T-cell (primary cell): ENCODE data around the gene PREX1. TPM values are rescaled to one million over a fixed set of nuclear protein-coding genes. Genes with fewer than 3 reads are reported as not detected.
A peak's percentile ranks its signal among the peaks of the same experiment; 100 is the strongest.
"Not testable (repeated sequence)": the region's sequence is repeated elsewhere in the genome, so short reads cannot be mapped to it uniquely, and the experiment has no call there.

ENCODE experiments used
- ATAC-seq, 4 experiments: fragments of 200-7000 bp in 3 of 4; fragments of 150-1000 bp in 1 of 4; cut with Tn5 transposase; replicated peaks in 1 of 4; 1 replicate in 3 of 4; 2 replicates in 1 of 4; pipeline ENCODE4 v1.10.0; 2021; ENCODE audit warnings: moderate library complexity in 3 of 4, mild to moderate bottlenecking in 2 of 4, moderate number of reproducible peaks in 1 of 4
- CTCF ChIA-PET, 2 donors: fragments of 300-600 bp; sonication (Branson Sonifier 250); formaldehyde crosslinking; loops; one replicate each; lab custom pipeline; 2022; ENCODE audit warnings: antibody characterized with exemption in 2 of 2; lab: Charles Lee
- POLR2A ChIA-PET, 2 donors: fragments of 300-600 bp; sonication (Branson Sonifier 250); formaldehyde crosslinking; loops; one replicate each; lab custom pipeline; 2022; ENCODE audit warnings: antibody characterized with exemption in 2 of 2; lab: Charles Lee
- DNase-seq, 35 experiments: peaks; one replicate each; pipeline versions ENCODE4 v3.0.0 to v3.0.0-alpha.2; 2013 to 2023
- H3K27ac ChIP-seq: one replicate; pipeline ENCODE4 v1.5.1; 2013; ENCODE audit warnings: low read length
- H3K27me3 ChIP-seq, 2 experiments: replicated peaks in 1 of 2; 1 replicate in 1 of 2; 2 replicates in 1 of 2; pipeline versions ENCODE4 v1.6.1 to v1.7.0; 2013; ENCODE audit warnings: low read length in 1 of 2, mixed read lengths in 1 of 2; ENCODE audit not compliant: control insufficient read depth in 2 of 2, insufficient read depth in 2 of 2; ENCODE audit errors: extremely low read depth in 1 of 2
- H3K36me3 ChIP-seq, 2 donors: 1 replicate in 1 of 2; 2 replicates in 1 of 2; pipeline versions ENCODE4 v1.6.1 to v1.7.0; 2013; ENCODE audit warnings: low read length in 1 of 2; ENCODE audit not compliant: control insufficient read depth in 2 of 2, insufficient read depth in 1 of 2; ENCODE audit errors: extremely low read depth in 1 of 2
- H3K4me1 ChIP-seq, 2 experiments: 1 replicate in 1 of 2; 2 replicates in 1 of 2; pipeline versions ENCODE4 v1.6.1 to v1.7.0; 2013; ENCODE audit warnings: low read length in 2 of 2, mixed read lengths in 1 of 2; ENCODE audit not compliant: insufficient read depth in 2 of 2, control insufficient read depth in 1 of 2; ENCODE audit errors: extremely low read depth in 1 of 2
- H3K4me3 ChIP-seq, 2 donors: 1 replicate in 1 of 2; 2 replicates in 1 of 2; pipeline versions ENCODE4 v1.5.1 to v1.7.0; 2013; ENCODE audit warnings: mild to moderate bottlenecking in 2 of 2, low read length in 1 of 2, moderate library complexity in 1 of 2; ENCODE audit not compliant: control insufficient read depth in 1 of 2; ENCODE audit errors: extremely low read depth in 1 of 2
- H3K9me3 ChIP-seq: 2 replicates; pipeline ENCODE4 v1.7.0; 2013
- H3K27ac Mint-ChIP-seq, 2 donors: one replicate each; pipeline ENCODE4 v1.8.0; 2020 to 2021; ENCODE audit warnings: mild to moderate bottlenecking in 2 of 2, mixed read lengths in 2 of 2
- H3K27me3 Mint-ChIP-seq, 2 donors: one replicate each; pipeline ENCODE4 v1.8.0; 2021 to 2022; ENCODE audit warnings: mixed read lengths in 2 of 2
- H3K36me3 Mint-ChIP-seq: one replicate; pipeline ENCODE4 v1.8.0; 2021; ENCODE audit warnings: mixed read lengths
- H3K4me1 Mint-ChIP-seq, 3 donors: one replicate each; pipeline ENCODE4 v1.8.0; 2020 to 2022; ENCODE audit warnings: mixed read lengths in 3 of 3, mild to moderate bottlenecking in 1 of 3
- H3K4me3 Mint-ChIP-seq, 3 donors: one replicate each; pipeline ENCODE4 v1.8.0; 2020 to 2022; ENCODE audit warnings: mild to moderate bottlenecking in 3 of 3, mixed read lengths in 3 of 3, moderate library complexity in 3 of 3
- H3K9me3 Mint-ChIP-seq, 3 donors: one replicate each; pipeline ENCODE4 v1.8.0; 2020 to 2022; ENCODE audit warnings: mixed read lengths in 3 of 3
- WGBS: methylation state at CpG from one replicate; pipeline ENCODE4 v1.1.5; 2013; ENCODE audit warnings: missing lambda C conversion rate; ENCODE audit not compliant: insufficient coverage; 5-methylcytosine and 5-hydroxymethylcytosine counted together
- total RNA-seq, 35 experiments: library from RNA in 6 of 35; stranded (reverse) in 6 of 35; fragments of 120-200 nt in 1 of 35; gene quantifications; one replicate each; pipeline versions ENCODE4 v1.2.1 to v1.2.4 and lab custom pipeline; 2013 to 2026

The PREX1 gene
- total RNA-seq, 5 donors from 2014 or later (not counting 1 experiment from before 2014, with no cell fraction given): 99.2 to 181 (median 137) TPM

DNA sequence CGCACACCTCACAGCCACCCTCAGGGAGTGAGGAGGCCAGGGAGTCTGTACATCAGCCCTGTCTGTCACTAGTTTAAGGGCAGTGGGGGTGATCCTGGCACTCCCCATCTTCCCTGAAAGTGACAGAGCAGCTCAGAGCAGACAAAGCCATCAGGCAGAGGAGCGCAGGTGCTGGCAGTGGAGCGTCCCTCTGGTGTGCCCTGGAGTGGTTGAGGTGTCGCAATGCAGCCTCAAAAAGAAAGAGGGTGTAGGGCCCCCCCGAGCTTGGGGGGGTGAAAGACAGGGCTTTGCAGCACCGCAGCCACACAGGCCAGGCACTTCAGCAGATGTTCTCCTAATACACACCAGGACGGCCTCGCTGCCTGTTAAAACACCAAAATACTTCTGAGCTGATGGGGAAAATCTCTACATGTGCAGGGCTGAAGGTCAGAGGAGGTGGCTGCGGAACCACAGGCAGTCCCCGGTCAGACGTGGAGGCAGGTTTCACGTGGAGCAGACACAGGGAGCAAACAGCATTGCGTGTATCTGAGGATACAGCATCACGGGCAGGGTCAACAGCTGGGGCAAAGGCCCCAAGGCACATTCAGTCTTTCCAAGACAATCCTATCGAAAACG lies 69.5 kb downstream of the PREX1 start:
- DNase-seq (peak in 33 of 35 experiments; percentile 35 to 76 (median 58)), ATAC-seq (peak in 2 of 4 experiments; percentile 28 to 30)
- H3K4me3 ChIP-seq: peak overlapping the region in 1 of 2 donors; percentile 2
- no peaks in the 10 kb centered on the region for H3K9me3 ChIP-seq
- H3K36me3 Mint-ChIP-seq: peaks cover 32% of the 10 kb centered on the region
- ChIA-PET POLR2A (interaction anchor here in 1 of 2 donors (0.6 kb wide), 1 partner anchor 21 kb away, joined by 3 read pairs; no protein-coding TSS in a partner anchor), CTCF (interaction anchor here in 1 of 2 donors (0.7 kb wide), 1 partner anchor 11 kb away, joined by 3 read pairs; no protein-coding TSS in a partner anchor)
- H3K4me1 Mint-ChIP-seq: peaks cover 76 to 98% (median 92%) of the 10 kb centered on the region in 3 donors
- no peaks in the 10 kb centered on the region for H3K27me3 Mint-ChIP-seq
- peaks cover 32 to 88% of the 10 kb centered on the region in 2 experiments for H3K4me1 ChIP-seq
- H3K27me3 ChIP-seq: no peaks in the 10 kb centered on the region
- peak overlapping the region; percentile 5 to 34 (median 25) for H3K4me3 Mint-ChIP-seq
- H3K9me3 Mint-ChIP-seq: peaks cover 4 to 6% (median 4%) of the 10 kb centered on the region in 3 donors
- 70% methylated on average over 10 of the region's 16 CpGs for WGBS
- peak overlapping the region; percentile 93 to 94 for H3K27ac Mint-ChIP-seq
- peak overlapping the region; percentile 88 for H3K27ac ChIP-seq
- peaks cover 0 to 17% of the 10 kb centered on the region in 2 donors for H3K36me3 ChIP-seq

DNA sequence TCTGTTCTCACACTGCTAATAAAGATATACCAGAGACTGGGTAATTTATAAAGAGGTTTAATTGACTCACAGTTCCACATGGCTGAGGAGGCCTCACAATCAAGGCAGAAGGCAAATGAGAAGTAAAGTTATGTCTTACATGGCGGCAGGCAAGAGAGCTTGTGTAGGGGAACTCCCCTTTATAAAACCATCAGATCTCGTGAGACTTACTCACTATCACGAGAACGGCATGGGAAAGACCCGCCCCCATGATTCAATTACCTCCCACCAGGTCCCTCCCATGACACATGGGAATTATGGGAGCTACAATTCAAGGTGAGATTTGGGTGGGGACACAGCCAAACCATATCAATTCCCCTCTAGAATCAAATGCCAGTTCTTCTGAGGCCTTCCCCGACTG lies 71.0 kb downstream of the PREX1 start:
- CTCF ChIA-PET: not testable (repeated sequence)
- H3K36me3 Mint-ChIP-seq: peaks cover 37% of the 10 kb centered on the region

DNA sequence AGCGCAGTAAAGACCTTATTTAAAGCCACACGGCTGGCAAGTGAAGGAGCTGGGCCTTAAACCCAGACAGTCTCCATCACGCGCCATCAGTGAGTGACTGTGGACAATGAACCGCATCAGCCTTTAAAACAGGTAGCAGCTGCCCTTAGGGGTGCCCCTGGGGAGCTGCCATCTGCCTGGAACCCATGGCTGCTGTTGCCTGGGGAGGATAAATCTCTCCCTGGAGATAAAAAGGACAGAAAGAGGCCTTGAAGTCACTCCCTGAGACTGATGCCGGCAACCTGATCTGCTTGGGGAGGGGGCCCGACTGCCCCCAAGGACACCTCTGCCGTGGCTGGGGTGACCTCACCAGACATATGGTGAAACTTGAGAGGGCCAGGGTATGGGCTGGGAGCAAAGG lies 73.5 kb downstream of the PREX1 start:
- peak overlapping the region in 1 of 2 donors; percentile 90 for H3K27ac Mint-ChIP-seq
- H3K4me1 Mint-ChIP-seq: peaks cover 79 to 98% (median 93%) of the 10 kb centered on the region in 3 donors
- H3K36me3 ChIP-seq: peaks cover 0 to 19% of the 10 kb centered on the region in 2 donors
- CTCF ChIA-PET: interaction anchor here (0.5 to 0.6 kb wide), 2 partner anchors 19 to 81 kb away, joined by 3 to 5 read pairs; no protein-coding TSS in a partner anchor
- H3K9me3 Mint-ChIP-seq: peaks cover 0 to 6% (median 4%) of the 10 kb centered on the region in 3 donors
- no peaks in the 10 kb centered on the region for H3K27me3 ChIP-seq
- DNase-seq (no peak), ATAC-seq (no peak)
- H3K27me3 Mint-ChIP-seq: no peaks in the 10 kb centered on the region
- peaks cover 21 to 88% of the 10 kb centered on the region in 2 experiments for H3K4me1 ChIP-seq
- no peak overlapping the region for H3K4me3 Mint-ChIP-seq
- no peak overlapping the region for H3K4me3 ChIP-seq
- peaks cover 40% of the 10 kb centered on the region for H3K36me3 Mint-ChIP-seq
- WGBS: 94% methylated on average over 6 of the region's 8 CpGs
- POLR2A ChIA-PET: interaction anchor here in 1 of 2 donors (1.2 kb wide), 1 partner anchor 15 kb away, joined by 3 read pairs; no protein-coding TSS in a partner anchor
- no peaks in the 10 kb centered on the region for H3K9me3 ChIP-seq
- H3K27ac ChIP-seq: peak overlapping the region; percentile 36

More for the DNA sequence above, 71.0 kb downstream of the PREX1 start:
- POLR2A ChIA-PET, H3K4me3 Mint-ChIP-seq, H3K9me3 ChIP-seq, H3K4me3 ChIP-seq, DNase-seq, H3K27me3 Mint-ChIP-seq, H3K27me3 ChIP-seq, H3K9me3 Mint-ChIP-seq, ATAC-seq: not testable (repeated sequence)
- Histone ChIP-seq H3K4me1 (peaks cover 30 to 88% of the 10 kb centered on the region in 2 experiments), H3K27ac (peak overlapping the region; percentile 88), H3K36me3 (peaks cover 0 to 19% of the 10 kb centered on the region in 2 donors)
- Mint-ChIP-seq H3K27ac (peak overlapping the region; percentile 93 to 94), H3K4me1 (peaks cover 79 to 98% (median 93%) of the 10 kb centered on the region in 3 donors)
- no CpG with 5 or more reads among the region's 6 CpGs for WGBS

GRCh38 chr20:48752963-48753362 lies 74.8 kb downstream of the PREX1 start:
- H3K4me3 Mint-ChIP-seq: peak overlapping the region in 2 of 3 donors; percentile 57 to 73
- Histone ChIP-seq H3K4me1 (peaks cover 15 to 85% of the 10 kb centered on the region in 2 experiments), H3K27ac (peak overlapping the region; percentile 34), H3K36me3 (peaks cover 0 to 16% of the 10 kb centered on the region in 2 donors), H3K9me3 (no peaks in the 10 kb centered on the region), H3K27me3 (no peaks in the 10 kb centered on the region), H3K4me3 (no peak overlapping the region)
- ATAC-seq (no peak), DNase-seq (no peak)
- WGBS: 100% methylated on average over 2 of the region's 6 CpGs
- H3K4me1 Mint-ChIP-seq: peaks cover 78 to 98% (median 93%) of the 10 kb centered on the region in 3 donors
- POLR2A ChIA-PET: no interaction called here
- no peaks in the 10 kb centered on the region for H3K27me3 Mint-ChIP-seq
- CTCF ChIA-PET: interaction anchor here (0.5 to 0.6 kb wide), 3 partner anchors 10 to 1226 kb away, joined by 3 to 9 read pairs (median 4); no protein-coding TSS in a partner anchor
- H3K36me3 Mint-ChIP-seq: peaks cover 50% of the 10 kb centered on the region
- H3K9me3 Mint-ChIP-seq: peaks cover 0 to 6% (median 4%) of the 10 kb centered on the region in 3 donors
- peak overlapping the region; percentile 90 to 97 for H3K27ac Mint-ChIP-seq

GRCh38 chr20:48751871-48752270 lies 75.9 kb downstream of the PREX1 start:
- no peaks in the 10 kb centered on the region for H3K27me3 Mint-ChIP-seq
- DNase-seq (no peak), ATAC-seq (no peak)
- H3K36me3 Mint-ChIP-seq: peaks cover 43% of the 10 kb centered on the region
- H3K27me3 ChIP-seq: no peaks in the 10 kb centered on the region
- peak overlapping the region; percentile 64 to 73 (median 66) for H3K4me3 Mint-ChIP-seq
- H3K9me3 Mint-ChIP-seq: peaks cover 0 to 6% (median 4%) of the 10 kb centered on the region in 3 donors
- H3K4me1 ChIP-seq: peaks cover 15 to 82% of the 10 kb centered on the region in 2 experiments
- CTCF ChIA-PET: no interaction called here
- H3K27ac Mint-ChIP-seq: peak overlapping the region; percentile 90 to 97
- WGBS: no CpG with 5 or more reads among the region's 4 CpGs
- peaks cover 67 to 92% (median 86%) of the 10 kb centered on the region in 3 donors for H3K4me1 Mint-ChIP-seq
- H3K36me3 ChIP-seq: peaks cover 2 to 20% of the 10 kb centered on the region in 2 donors
- POLR2A ChIA-PET: interaction anchor here in 1 of 2 donors (1.0 kb wide), 1 partner anchor 17 kb away, joined by 3 read pairs; no protein-coding TSS in a partner anchor
- H3K27ac ChIP-seq: peak overlapping the region; percentile 34
- no peaks in the 10 kb centered on the region for H3K9me3 ChIP-seq
- H3K4me3 ChIP-seq: no peak overlapping the region
